Measurements from ENCODE around the gene FAF1.

Gene FAF1

DNA sequence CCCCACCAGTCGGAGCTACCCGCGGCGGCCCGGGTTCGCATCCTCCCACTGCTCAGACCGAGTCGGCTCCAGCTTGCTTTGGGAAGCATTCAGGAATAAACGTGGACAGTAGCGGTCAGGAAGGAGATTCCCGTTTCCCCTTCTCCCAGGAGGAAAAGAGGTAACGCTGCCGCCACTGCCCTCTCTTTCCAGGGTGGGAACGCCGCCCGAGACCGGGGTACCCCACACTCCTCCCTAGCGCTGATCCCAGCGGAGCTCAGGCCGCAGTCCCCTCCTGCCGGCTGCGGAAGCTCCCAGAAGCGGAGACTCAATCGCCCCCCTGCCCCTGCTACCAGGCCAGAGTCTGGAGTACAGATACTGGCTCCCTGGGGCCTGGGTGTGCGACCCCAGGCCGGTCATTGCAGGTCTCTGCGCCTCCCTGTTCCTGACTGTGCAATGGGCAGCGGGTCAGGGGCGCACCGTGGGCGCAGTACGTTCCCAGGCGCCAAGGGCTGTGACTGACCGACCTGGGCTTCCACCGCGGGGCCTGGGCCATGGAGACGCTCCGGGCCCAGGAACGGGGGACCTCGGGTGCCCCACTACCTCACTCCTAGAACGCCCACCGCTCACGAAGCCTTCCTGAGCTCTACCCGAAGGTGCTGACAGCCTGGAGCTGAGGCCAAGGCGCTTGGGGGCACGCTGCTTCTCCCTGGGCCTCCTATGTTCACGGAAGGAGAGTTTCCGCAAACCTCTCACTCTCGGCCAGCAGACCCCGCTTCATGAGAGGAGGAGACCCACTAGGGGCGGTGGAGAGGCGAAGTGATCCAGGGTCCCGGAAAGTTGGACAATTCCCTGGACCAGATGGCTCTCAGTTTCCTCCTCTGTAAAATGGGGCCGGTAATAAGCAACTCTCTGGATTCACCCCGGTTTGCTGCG is 544.6 kb downstream of the FAF1 start:
- H3K4me3 ChIP-seq (ENCODE audit: low read depth, low read length) = no peak overlapping the region
- no peak for DNase-seq (ENCODE audit: low read depth)
- no peak for TF ChIP-seq MYC (IDR thresholded peaks at IDR 0.05; ENCODE audit: low read depth, low read length)
- no peak for TF ChIP-seq POLR2A (IDR thresholded peaks at IDR 0.05; ENCODE audit: extremely low read depth, insufficient read length)
- TF ChIP-seq, protein P1, sequence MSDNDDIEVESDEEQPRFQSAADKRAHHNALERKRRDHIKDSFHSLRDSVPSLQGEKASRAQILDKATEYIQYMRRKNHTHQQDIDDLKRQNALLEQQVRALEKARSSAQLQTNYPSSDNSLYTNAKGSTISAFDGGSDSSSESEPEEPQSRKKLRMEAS (IDR thresholded peaks at IDR 0.05; ENCODE audit: low read depth, low read length) = no peak
- TF ChIP-seq, protein P2, sequence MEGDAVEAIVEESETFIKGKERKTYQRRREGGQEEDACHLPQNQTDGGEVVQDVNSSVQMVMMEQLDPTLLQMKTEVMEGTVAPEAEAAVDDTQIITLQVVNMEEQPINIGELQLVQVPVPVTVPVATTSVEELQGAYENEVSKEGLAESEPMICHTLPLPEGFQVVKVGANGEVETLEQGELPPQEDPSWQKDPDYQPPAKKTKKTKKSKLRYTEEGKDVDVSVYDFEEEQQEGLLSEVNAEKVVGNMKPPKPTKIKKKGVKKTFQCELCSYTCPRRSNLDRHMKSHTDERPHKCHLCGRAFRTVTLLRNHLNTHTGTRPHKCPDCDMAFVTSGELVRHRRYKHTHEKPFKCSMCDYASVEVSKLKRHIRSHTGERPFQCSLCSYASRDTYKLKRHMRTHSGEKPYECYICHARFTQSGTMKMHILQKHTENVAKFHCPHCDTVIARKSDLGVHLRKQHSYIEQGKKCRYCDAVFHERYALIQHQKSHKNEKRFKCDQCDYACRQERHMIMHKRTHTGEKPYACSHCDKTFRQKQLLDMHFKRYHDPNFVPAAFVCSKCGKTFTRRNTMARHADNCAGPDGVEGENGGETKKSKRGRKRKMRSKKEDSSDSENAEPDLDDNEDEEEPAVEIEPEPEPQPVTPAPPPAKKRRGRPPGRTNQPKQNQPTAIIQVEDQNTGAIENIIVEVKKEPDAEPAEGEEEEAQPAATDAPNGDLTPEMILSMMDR (IDR thresholded peaks at IDR 0.05; ENCODE audit: low read depth, low read length) = no peak

DNA sequence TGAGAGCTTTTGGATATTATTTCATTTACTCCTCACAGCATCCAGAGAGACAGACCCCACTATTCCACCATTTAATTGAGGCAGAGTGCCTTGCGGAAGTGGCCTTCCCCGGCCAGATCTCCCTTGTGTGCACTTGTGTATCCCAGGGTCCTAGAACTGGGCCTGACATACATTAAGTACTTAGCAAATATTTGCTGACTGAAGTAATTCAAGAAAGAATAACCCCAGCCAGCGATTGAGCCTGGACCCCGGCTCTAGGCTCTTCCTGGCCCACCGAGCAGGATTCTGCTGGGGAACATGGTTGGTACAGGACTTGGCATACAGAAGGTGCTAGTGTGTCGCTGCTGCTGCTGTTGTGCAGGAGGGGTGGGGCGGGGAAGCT is 545.2 kb downstream of the FAF1 start:
- no peak for DNase-seq (ENCODE audit: low read depth)
- no peak for TF ChIP-seq POLR2A (IDR thresholded peaks at IDR 0.05; ENCODE audit: extremely low read depth, insufficient read length)
- TF ChIP-seq, protein P1 (IDR thresholded peaks at IDR 0.05; ENCODE audit: low read depth, low read length) = no peak
- TF ChIP-seq MYC (IDR thresholded peaks at IDR 0.05; ENCODE audit: low read depth, low read length) = no peak
- TF ChIP-seq, protein P2 (IDR thresholded peaks at IDR 0.05; ENCODE audit: low read depth, low read length) = no peak
- no peak overlapping the region for H3K4me3 ChIP-seq (ENCODE audit: low read depth, low read length)

DNA sequence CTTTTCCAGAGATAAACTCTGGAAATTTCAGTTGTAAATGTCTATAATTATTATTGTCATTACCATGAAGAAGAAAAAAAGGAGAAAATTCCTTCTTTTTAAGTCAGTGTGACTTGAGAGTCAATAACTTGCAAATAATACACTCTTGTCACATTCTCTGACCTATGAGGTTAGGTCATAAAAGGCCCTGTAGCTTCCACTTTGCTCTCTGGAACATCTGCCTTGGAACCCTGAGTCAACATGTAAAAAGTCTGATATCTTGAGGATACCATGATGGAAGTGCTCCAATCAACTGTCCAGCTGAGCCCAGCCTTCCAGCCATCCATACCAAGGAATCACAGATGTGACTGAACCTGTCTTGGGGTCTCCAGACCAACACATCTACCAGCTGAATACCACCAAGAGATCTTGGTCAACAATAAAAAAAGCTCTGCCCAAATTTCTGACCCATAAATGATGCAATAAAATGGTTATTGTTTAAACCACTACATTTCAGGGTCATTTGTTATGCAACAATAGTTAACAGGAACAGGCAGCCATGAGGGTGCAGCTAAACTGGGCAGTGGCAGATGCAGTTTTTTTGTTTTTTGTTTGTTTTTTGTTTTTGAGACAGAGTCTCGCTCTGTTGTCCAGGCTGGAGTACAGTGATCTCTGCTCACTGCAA is 547.1 kb downstream of the FAF1 start:
- DNase-seq (ENCODE audit: low read depth) = no peak

DNA sequence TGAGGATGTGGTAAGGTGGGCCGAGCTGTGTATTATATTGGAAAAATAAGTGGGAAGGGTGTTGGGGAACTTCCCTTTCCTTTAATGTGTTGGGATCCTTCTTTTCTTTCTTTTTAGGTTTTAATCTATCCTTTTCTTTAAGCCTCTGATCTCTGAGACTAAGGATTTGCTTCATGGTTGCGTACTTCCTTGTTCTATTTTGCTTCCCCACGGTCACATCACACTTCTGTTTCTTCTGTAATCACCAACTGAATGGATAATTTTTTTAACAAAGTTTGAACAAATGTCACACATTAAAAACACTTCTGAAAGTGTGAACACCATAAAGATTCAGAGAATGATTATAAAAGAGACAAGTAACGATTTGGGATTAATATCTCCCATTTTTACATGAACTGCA is 554.3 kb downstream of the FAF1 start:
- no peak for DNase-seq (ENCODE audit: low read depth)
- TF ChIP-seq, protein P1 (IDR thresholded peaks at IDR 0.05; ENCODE audit: low read depth, low read length) = no peak
- no peak for TF ChIP-seq MYC (IDR thresholded peaks at IDR 0.05; ENCODE audit: low read depth, low read length)
- TF ChIP-seq, protein P2 (IDR thresholded peaks at IDR 0.05; ENCODE audit: low read depth, low read length) = no peak
- no peak for TF ChIP-seq POLR2A (IDR thresholded peaks at IDR 0.05; ENCODE audit: extremely low read depth, insufficient read length)
- H3K4me3 ChIP-seq (ENCODE audit: low read depth, low read length) = no peak overlapping the region

More for the DNA sequence above, 547.1 kb downstream of the FAF1 start:
- no peak overlapping the region for H3K4me3 ChIP-seq (ENCODE audit: low read depth, low read length)
- TF ChIP-seq POLR2A (IDR thresholded peaks at IDR 0.05; ENCODE audit: extremely low read depth, insufficient read length) (no peak), MYC (IDR thresholded peaks at IDR 0.05; ENCODE audit: low read depth, low read length) (no peak)
- TF ChIP-seq, protein P2 (IDR thresholded peaks at IDR 0.05; ENCODE audit: low read depth, low read length) = no peak
- TF ChIP-seq, protein P1 (IDR thresholded peaks at IDR 0.05; ENCODE audit: low read depth, low read length) = no peak

DNA sequence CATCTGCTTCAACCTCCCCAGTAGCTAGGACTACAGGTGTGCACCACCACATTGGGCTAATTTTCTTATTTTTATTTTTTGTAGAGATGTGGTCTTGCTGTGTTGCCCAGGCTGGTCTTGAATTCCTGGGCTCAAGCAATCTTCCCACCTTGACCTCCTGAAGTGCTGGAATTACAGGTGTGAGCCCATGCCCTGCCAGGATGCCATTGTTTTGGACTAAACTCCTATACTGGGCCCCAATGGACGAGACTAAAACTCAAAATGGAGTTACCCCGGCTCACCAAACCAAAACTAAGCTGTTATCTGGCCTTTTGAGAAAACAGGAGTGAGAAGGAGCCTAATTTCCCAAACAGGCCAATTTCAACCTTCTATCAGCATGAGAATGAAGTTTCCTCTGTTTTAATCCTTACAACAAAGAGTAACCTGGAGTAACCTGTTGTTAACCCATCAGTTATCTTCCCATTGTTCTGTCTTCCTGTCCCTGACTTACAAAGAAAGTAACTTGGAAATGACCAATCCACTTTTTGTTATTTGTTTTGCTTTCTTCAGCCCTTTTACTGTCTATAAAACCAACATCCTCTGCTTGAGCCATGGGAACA is 566.4 kb downstream of the FAF1 start:
- TF ChIP-seq POLR2A (IDR thresholded peaks at IDR 0.05; ENCODE audit: extremely low read depth, insufficient read length) (no peak), MYC (IDR thresholded peaks at IDR 0.05; ENCODE audit: low read depth, low read length) (no peak)
- TF ChIP-seq, protein P1 (IDR thresholded peaks at IDR 0.05; ENCODE audit: low read depth, low read length) = no peak
- TF ChIP-seq, protein P2 (IDR thresholded peaks at IDR 0.05; ENCODE audit: low read depth, low read length) = no peak
- DNase-seq (ENCODE audit: low read depth) = no peak

More for the DNA sequence above, 566.4 kb downstream of the FAF1 start:
- no peak overlapping the region for H3K4me3 ChIP-seq (ENCODE audit: low read depth, low read length)
